HG02938 (cell line): ENCODE measurements around the gene GPC1.
A peak's percentile ranks its signal among the peaks of the same experiment; 100 is the strongest.

Experiments used
- ATAC-seq: cut with Tn5 transposase; IDR thresholded peaks from one replicate; pipeline ENCODE4 v1.9.1; 2021; ENCODE audit warnings: mild to moderate bottlenecking, moderate library complexity; ENCODE audit not compliant: unreplicated experiment

GPC1 gene

GRCh38 chr2:240430595-240430994 is 4.9 kb upstream of the GPC1 start:
- ATAC-seq: no peak

- ATAC-seq: no peak
Measured at GRCh38 chr2:240431271-240431660, 4.2 kb upstream of the GPC1 start.

GRCh38 chr2:240431661-240432424 is 3.6 kb upstream of the GPC1 start:
- no peak for ATAC-seq

GRCh38 chr2:240432430-240432819 is 3.0 kb upstream of the GPC1 start:
- no peak for ATAC-seq

GRCh38 chr2:240432820-240433801 is 2.4 kb upstream of the GPC1 start:
- ATAC-seq: no peak

- ATAC-seq: no peak
Measured at GRCh38 chr2:240433973-240434727, 1.3 kb upstream of the GPC1 start.

- ATAC-seq: peak; percentile 60
Measured at GRCh38 chr2:240434728-240435456, 571 bp upstream of the GPC1 start.

GRCh38 chr2:240435948-240436682 is 652 bp downstream of the GPC1 start:
- ATAC-seq: no peak

GRCh38 chr2:240436683-240437550 is 1.5 kb downstream of the GPC1 start:
- ATAC-seq: no peak

GRCh38 chr2:240437551-240437860 is 2.0 kb downstream of the GPC1 start:
- no peak for ATAC-seq

GRCh38 chr2:240437861-240438809 is 2.7 kb downstream of the GPC1 start:
- no peak for ATAC-seq

- no peak for ATAC-seq
Measured at GRCh38 chr2:240438810-240439697, 3.6 kb downstream of the GPC1 start.

GRCh38 chr2:240439698-240440151 is 4.3 kb downstream of the GPC1 start:
- ATAC-seq: no peak

GRCh38 chr2:240440251-240440650 is 4.8 kb downstream of the GPC1 start:
- ATAC-seq: no peak

GRCh38 chr2:240440704-240441320 is 5.3 kb downstream of the GPC1 start:
- ATAC-seq: no peak

- ATAC-seq: no peak
Measured at GRCh38 chr2:240441326-240441992, 6.0 kb downstream of the GPC1 start.
